SU-DHL-6 (cell line): ENCODE results near the gene TTLL11.

ENCODE experiments used
- H2AFZ ChIP-seq: fragments of 200-600 bp; sonication (generic); 2 replicates; pipeline ENCODE4 v1.6.1; 2014; ENCODE audit warnings: low read depth, mild to moderate bottlenecking, moderate library complexity, mixed read lengths, antibody characterized with exemption, low read length; ENCODE audit not compliant: severe bottlenecking
- H3F3A ChIP-seq: fragments of 200-600 bp; shearing (Covaris generic); 2 replicates; pipeline ENCODE4 v1.6.0; 2016; ENCODE audit warnings: antibody characterized with exemption, mild to moderate bottlenecking; ENCODE audit not compliant: insufficient read depth
- H3K27ac ChIP-seq: fragments of 200-600 bp; sonication (generic); 2 replicates; pipeline ENCODE4 v1.5.1; 2016; ENCODE audit warnings: low read depth, mild to moderate bottlenecking, low read length, moderate library complexity, mixed read lengths
- H3K27me3 ChIP-seq: fragments of 200-600 bp; sonication (generic), shearing (Covaris generic); 2 replicates; pipeline ENCODE4 v1.6.0; 2014; ENCODE audit warnings: mild to moderate bottlenecking, low read length
- H3K36me3 ChIP-seq: fragments of 200-600 bp; sonication (generic); 2 replicates; pipeline ENCODE4 v1.6.1; 2014; ENCODE audit warnings: mild to moderate bottlenecking, low read length, mixed read lengths
- H3K4me2 ChIP-seq: fragments of 300-600, 200-600 bp; shearing (Covaris generic), sonication (generic); 2 replicates; pipeline ENCODE4 v1.6.0; 2014; ENCODE audit warnings: low read length, low read depth, mild to moderate bottlenecking; ENCODE audit not compliant: poor library complexity, severe bottlenecking
- H3K4me3 ChIP-seq: fragments of 200-600 bp; sonication (generic); 2 replicates; pipeline ENCODE4 v1.5.1; 2014; ENCODE audit warnings: antibody characterized with exemption, low read length, mild to moderate bottlenecking, mixed read lengths; ENCODE audit not compliant: insufficient read depth, poor library complexity, severe bottlenecking
- H3K79me2 ChIP-seq: fragments of 200-600 bp; sonication (generic); 2 replicates; pipeline ENCODE4 v1.6.1; 2014; ENCODE audit warnings: mild to moderate bottlenecking, low read length, moderate library complexity; ENCODE audit not compliant: insufficient read depth
- H3K9ac ChIP-seq: fragments of 200-600 bp; sonication (generic); 2 replicates; pipeline ENCODE4 v1.7.0; 2014; ENCODE audit warnings: mild to moderate bottlenecking, low read length
- H3K9me2 ChIP-seq: fragments of 200-600 bp; sonication (generic); replicated peaks from 2 replicates; pipeline ENCODE4 v1.6.1; 2014; ENCODE audit warnings: low read length; ENCODE audit not compliant: insufficient read depth
- H3K9me3 ChIP-seq: fragments of 200-600 bp; sonication (generic); 2 replicates; pipeline ENCODE4 v1.6.1; 2014; ENCODE audit warnings: low read length, mixed read lengths; ENCODE audit not compliant: insufficient read depth
- H4K20me1 ChIP-seq: fragments of 200-600 bp; sonication (generic); 2 replicates; pipeline ENCODE4 v1.6.1; 2014; ENCODE audit warnings: low read depth, mild to moderate bottlenecking, antibody characterized with exemption, low read length, moderate library complexity, mixed read lengths
- EZH2phosphoT487 ChIP-seq: fragments of 200-600 bp; sonication (generic), shearing (Covaris generic); conservative IDR thresholded peaks from 2 replicates; pipeline ENCODE4 v1.6.1; 2018; ENCODE audit warnings: mild to moderate bottlenecking, antibody characterized with exemption, low read length, moderate library complexity, mixed read lengths
- TF ChIP-seq, protein P1 (sequence below): fragments of 200-600 bp; sonication (generic); IDR thresholded peaks from one replicate; pipeline ENCODE4 v1.5.1; 2017; ENCODE audit warnings: antibody characterized with exemption, mild to moderate bottlenecking, low read length, moderate library complexity; ENCODE audit not compliant: insufficient read depth, poor library complexity, severe bottlenecking

Gene TTLL11

DNA sequence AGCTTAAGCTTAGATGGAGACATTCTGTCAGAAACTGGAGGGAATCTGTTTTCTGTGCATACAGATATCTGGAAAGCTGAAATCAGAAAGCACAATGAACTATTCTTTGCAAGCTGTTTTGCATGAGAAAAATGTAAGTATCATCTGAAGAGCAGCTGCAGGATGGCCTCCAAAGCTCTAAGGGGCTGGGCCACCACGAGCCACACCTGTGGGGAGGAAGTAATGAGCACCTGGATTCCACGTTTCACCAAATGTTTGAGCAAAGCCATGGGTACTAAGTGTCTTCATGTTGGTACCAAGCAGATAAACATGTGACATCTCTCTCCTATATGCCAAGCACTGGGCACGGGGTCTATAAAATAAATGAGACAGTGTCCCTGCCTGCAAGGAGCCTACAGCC, 199.3 kb downstream of the TTLL11 start:
- Histone ChIP-seq H2AFZ (no peak overlapping the region), H3K4me2 (no peak overlapping the region), H3K9me2 (no peaks in the 10 kb centered on the region), H3F3A (no peaks in the 10 kb centered on the region), H3K9me3 (peaks cover 5% of the 10 kb centered on the region; the same call in 1 of the 2 replicates), H3K27ac (no peak overlapping the region), H4K20me1 (no peaks in the 10 kb centered on the region), H3K4me3 (no peak overlapping the region), H3K79me2 (no peaks in the 10 kb centered on the region), H3K9ac (no peak overlapping the region), H3K27me3 (no peaks in the 10 kb centered on the region), H3K36me3 (no peaks in the 10 kb centered on the region)
- TF ChIP-seq EZH2phosphoT487, result no peak
- TF ChIP-seq, protein P1, sequence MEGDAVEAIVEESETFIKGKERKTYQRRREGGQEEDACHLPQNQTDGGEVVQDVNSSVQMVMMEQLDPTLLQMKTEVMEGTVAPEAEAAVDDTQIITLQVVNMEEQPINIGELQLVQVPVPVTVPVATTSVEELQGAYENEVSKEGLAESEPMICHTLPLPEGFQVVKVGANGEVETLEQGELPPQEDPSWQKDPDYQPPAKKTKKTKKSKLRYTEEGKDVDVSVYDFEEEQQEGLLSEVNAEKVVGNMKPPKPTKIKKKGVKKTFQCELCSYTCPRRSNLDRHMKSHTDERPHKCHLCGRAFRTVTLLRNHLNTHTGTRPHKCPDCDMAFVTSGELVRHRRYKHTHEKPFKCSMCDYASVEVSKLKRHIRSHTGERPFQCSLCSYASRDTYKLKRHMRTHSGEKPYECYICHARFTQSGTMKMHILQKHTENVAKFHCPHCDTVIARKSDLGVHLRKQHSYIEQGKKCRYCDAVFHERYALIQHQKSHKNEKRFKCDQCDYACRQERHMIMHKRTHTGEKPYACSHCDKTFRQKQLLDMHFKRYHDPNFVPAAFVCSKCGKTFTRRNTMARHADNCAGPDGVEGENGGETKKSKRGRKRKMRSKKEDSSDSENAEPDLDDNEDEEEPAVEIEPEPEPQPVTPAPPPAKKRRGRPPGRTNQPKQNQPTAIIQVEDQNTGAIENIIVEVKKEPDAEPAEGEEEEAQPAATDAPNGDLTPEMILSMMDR, result no peak

DNA sequence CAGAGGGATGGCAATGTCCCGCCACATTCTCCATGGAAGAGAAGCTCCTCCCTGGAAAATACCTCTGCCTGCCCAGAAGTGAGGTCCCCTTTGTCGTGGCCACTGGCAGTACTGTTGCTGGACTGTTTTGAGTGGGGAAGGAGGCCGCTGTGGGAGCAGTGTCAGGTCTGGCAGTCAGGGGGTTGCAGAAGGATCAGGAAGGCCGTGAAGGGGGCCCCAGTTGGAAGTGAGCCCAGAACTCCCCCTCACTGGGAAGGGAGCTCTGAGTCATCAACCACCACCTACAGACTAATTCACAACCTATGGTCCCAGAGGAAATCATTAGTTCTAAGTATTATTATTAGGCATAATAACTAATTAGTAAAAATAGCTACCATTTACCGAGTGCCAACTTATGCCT, 200.4 kb downstream of the TTLL11 start:
- no peak for TF ChIP-seq EZH2phosphoT487
- TF ChIP-seq, protein P1, result no peak
- H3K9ac ChIP-seq, result no peak overlapping the region
- H4K20me1 ChIP-seq, result no peaks in the 10 kb centered on the region
- no peaks in the 10 kb centered on the region for H3K36me3 ChIP-seq
- H3K27ac ChIP-seq, result no peak overlapping the region
- H3K4me2 ChIP-seq, result no peak overlapping the region
- H3K79me2 ChIP-seq, result no peaks in the 10 kb centered on the region
- peaks cover 5% of the 10 kb centered on the region; the same call in 1 of the 2 replicates for H3K9me3 ChIP-seq
- H3K9me2 ChIP-seq, result no peaks in the 10 kb centered on the region
- no peak overlapping the region for H2AFZ ChIP-seq
- H3K4me3 ChIP-seq, result no peak overlapping the region
- H3F3A ChIP-seq, result no peaks in the 10 kb centered on the region
- H3K27me3 ChIP-seq, result no peaks in the 10 kb centered on the region

DNA sequence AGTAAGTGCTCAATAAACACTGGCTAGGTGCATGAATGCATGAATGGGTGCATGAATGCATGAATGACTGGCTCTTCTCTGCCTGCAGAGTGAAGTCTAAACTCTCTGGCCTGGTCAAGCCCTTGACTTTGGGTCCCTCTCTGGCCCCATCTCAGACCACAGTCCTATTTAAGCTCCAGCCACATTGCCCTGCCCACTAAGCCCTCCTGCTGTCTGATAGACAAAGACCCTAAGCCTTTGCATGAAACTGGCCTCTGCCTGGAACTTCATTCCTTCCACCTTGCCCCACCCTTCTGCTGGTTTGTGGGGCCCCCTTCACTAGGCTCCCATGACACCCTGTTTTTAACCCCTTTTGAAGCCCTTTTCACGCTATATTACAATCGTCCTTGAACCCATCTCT, 202.4 kb downstream of the TTLL11 start:
- no peak overlapping the region for H3K4me3 ChIP-seq
- H3K9me2 ChIP-seq, result no peaks in the 10 kb centered on the region
- H3K27me3 ChIP-seq, result no peaks in the 10 kb centered on the region
- no peak overlapping the region for H2AFZ ChIP-seq
- no peak overlapping the region for H3K4me2 ChIP-seq
- H3K27ac ChIP-seq, result no peak overlapping the region
- no peaks in the 10 kb centered on the region for H3K79me2 ChIP-seq
- TF ChIP-seq, protein P1, result no peak
- TF ChIP-seq EZH2phosphoT487, result no peak
- no peaks in the 10 kb centered on the region for H4K20me1 ChIP-seq
- H3K9me3 ChIP-seq, result peaks cover 5% of the 10 kb centered on the region; the same call in 1 of the 2 replicates
- no peaks in the 10 kb centered on the region for H3K36me3 ChIP-seq
- no peaks in the 10 kb centered on the region for H3F3A ChIP-seq
- H3K9ac ChIP-seq, result no peak overlapping the region
